ENCODE measurements around the gene CDK11A.
"Not testable (repeated sequence)": the region's sequence is repeated elsewhere in the genome, so short reads cannot be mapped to it uniquely, and the experiment has no call there.

Gene CDK11A

GRCh38 chr1:1684031-1684681, 40.0 kb downstream of the CDK11A start:
- TF ChIP-seq CTCF (IDR thresholded peaks at IDR 0.05; ENCODE audit: insufficient read depth, missing control alignments), result no peak
- DNase-seq (ENCODE audit: insufficient read length, low spot score) (no peak), FAIRE-seq (no peak)

- no peak for TF ChIP-seq CTCF (IDR thresholded peaks at IDR 0.05; ENCODE audit: insufficient read depth, missing control alignments)
- DNase-seq (ENCODE audit: insufficient read length, low spot score) (no peak), FAIRE-seq (no peak)
These were observed 40.9 kb downstream of the CDK11A start for GRCh38 chr1:1683104-1683905.

- FAIRE-seq (no peak), DNase-seq (ENCODE audit: insufficient read length, low spot score) (no peak)
- no peak for TF ChIP-seq CTCF (IDR thresholded peaks at IDR 0.05; ENCODE audit: insufficient read depth, missing control alignments)
These were observed 43.3 kb downstream of the CDK11A start for GRCh38 chr1:1680912-1681273.

DNA sequence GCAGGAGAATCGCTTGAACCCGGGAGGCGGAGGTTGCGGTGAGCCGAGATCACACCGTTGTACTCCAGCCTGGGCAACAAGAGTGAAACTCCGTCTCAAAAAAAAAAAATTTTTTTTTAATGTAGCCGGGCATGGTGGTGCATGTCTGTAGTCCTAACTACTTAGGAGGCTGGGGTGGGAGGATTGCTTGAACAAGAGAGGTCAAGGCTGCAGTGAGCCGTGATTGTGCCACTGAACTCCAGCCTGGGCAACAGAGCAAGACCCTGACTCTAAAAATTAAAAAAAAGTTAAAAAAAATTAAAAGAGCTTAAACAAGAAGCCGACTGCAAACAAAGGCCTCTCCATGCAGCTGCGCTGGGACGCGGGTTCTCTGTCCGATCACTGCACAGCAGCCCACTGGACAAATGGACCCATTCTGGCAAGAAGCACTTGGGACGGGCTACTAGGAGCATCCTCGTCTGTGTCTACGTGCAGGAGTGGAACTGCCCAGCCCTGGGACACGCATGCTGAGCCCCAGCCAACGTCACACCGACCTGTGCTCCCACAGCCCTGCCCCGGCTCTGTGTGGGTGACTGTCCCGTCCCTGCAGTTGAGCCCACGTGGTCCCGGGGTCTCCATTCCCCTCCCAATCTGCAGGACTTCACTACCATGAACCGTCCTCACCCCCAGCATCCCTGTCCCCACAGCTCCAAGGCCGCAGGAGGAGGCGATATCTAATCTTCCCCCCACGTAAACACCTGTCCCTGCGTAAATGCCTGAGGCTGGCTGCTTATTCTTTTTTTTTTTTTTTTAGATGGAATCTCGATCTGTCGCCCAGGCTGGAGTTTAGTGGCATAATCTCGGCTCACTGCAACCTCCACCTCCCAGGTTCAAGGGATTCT, 43.9 kb downstream of the CDK11A start:
- DNase-seq (ENCODE audit: insufficient read length, low spot score) (no peak), FAIRE-seq (no peak)
- TF ChIP-seq CTCF (IDR thresholded peaks at IDR 0.05; ENCODE audit: insufficient read depth, missing control alignments), result no peak

DNA sequence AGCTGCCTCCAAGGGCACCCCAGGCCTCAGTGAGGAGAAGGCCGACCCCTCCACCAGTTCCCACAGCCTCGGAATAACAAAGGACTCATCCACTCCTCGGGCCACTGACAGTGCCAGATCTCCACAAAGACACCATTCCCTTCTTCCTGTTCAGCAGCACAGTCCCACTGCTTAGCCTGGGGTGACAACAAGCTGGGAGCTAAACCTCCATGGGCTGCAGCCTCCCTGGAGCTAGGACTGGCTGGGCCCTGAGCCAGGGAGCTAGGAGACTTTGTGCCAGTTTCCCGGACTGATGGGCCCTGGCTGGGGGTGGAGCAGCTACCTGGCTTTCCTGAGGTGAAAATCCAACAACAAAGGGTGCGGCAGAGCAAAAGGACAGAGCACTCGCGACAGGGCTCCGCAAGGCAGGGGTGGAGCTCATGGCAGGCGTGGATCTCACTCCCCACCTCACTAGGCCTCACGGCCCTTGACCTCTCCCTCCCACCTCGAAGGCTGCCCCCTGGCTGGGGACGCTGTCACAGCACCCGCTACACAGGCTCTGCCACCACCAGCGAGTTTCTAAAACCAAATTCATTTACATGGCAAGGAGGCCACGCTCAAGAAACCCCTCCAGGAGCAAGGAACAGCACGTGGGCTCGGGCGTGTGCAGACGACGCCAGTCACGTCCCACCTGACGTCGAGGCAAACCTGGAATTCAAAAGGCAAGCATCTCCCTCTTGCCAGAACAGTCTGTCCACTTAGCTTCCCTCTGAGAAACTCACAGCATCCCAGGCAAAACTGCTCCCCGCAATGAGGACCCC, 45.4 kb downstream of the CDK11A start:
- no peak for TF ChIP-seq CTCF (IDR thresholded peaks at IDR 0.05; ENCODE audit: insufficient read depth, missing control alignments)
- DNase-seq (ENCODE audit: insufficient read length, low spot score) (no peak), FAIRE-seq (no peak)

GRCh38 chr1:1677718-1678580, 46.2 kb downstream of the CDK11A start:
- no peak for TF ChIP-seq CTCF (IDR thresholded peaks at IDR 0.05; ENCODE audit: insufficient read depth, missing control alignments)
- FAIRE-seq, result no peak
- DNase-seq (ENCODE audit: insufficient read length, low spot score), result no peak

DNA sequence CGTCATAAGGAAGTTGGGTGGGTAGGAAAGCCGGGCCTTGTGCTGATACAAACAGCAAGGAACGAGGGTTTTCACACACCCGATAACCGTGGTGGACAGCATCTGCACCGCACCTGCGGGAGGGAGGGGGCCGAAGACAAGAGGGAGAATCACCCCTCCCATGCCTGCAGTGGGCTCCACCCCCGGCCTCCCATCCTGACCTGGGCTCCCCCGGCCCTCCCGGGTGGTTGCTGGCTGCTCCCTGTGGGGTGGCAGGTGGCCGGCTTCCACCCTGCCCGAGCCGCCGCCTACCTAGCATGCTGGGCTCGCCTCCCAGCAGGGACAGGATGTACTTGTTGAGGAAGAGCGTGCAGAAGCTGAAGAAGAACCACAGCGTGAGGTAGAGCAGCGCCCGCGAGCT, 48.1 kb downstream of the CDK11A start:
- not testable (repeated sequence) for FAIRE-seq; DNase-seq (ENCODE audit: insufficient read length, low spot score)

DNA sequence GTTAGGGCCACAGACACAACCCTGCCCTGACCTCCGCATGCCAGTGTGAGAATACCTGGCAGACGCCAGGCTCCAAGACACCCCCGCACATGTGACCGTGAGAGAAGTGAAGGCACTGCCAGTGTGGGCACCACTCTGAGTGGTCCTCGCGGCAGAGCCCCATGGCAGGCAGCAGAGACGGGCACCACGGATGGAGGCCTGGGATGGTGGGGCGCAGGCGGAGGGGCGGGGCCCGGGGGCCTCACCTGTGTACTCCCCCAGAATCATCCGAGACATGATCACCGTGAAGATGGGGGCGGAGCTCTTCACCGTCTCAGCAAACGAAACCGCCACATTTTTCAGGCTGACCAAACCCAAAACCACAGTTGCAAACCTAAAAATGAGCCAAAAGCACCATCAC, 48.9 kb downstream of the CDK11A start:
- FAIRE-seq; DNase-seq (ENCODE audit: insufficient read length, low spot score): not testable (repeated sequence)

DNA sequence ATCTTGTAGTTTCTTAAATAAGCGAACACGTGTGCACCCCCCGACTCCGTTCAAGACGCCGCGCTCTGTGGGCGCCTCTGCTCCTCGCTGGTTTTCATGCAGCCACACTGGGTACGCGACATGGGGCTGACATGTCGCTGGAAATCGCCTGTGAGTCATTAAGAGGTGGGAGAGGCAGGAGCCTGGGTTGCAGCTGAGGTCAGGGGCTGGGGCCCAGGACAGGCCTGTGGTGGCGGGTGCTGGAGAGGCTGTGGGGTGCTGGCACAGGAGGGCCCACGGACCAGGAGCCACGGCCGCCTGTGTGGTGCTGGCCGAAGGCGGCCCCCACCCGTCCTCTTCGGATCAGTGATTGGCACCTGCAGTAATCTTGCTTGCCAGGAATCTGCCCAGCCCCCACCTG, 49.4 kb downstream of the CDK11A start:
- FAIRE-seq; DNase-seq (ENCODE audit: insufficient read length, low spot score): not testable (repeated sequence)
